ENCODE measurements around the gene GNE. TPM values are rescaled to one million over a fixed set of nuclear protein-coding genes. Genes with fewer than 3 reads are reported as not detected.

GNE gene
- total and polyA plus RNA-seq, 9 of the 15 experiments (the other 6 are each of a cell fraction or from before 2014, with no cell fraction given): 5.1 to 18.6 (median 12.0) TPM

GRCh38 chr9:36169166-36169565 lies 89.1 kb downstream of the GNE start, which contains the start of gene CCIN (continued):
- TF ChIP-seq GABPA (tag; conservative IDR thresholded peaks at IDR 0.05; ENCODE audit: low read depth) (no peak), CXXC5 (CRISPR knock-in tag; IDR thresholded peaks at IDR 0.05) (no peak), CBFA2T2 (conservative IDR thresholded peaks at IDR 0.05) (0 out of 2 replicates have a peak, but pooled peaks have one; percentile 6), ATF7 (IDR thresholded peaks at IDR 0.05) (peak; percentile 87), NCOA4 (IDR thresholded peaks at IDR 0.05; ENCODE audit: partially characterized antibody) (no peak), TARDBP (IDR thresholded peaks at IDR 0.05) (no peak), ZKSCAN3 (CRISPR knock-in tag; IDR thresholded peaks at IDR 0.05) (no peak), CEBPG (CRISPR knock-in tag; IDR thresholded peaks at IDR 0.05) (no peak), CEBPG (tag; conservative IDR thresholded peaks at IDR 0.05 in 1 of 2, IDR thresholded peaks at IDR 0.05 in 1 of 2) (no peak), SOX6 (IDR thresholded peaks at IDR 0.05) (no peak), JUND (IDR thresholded peaks at IDR 0.05; ENCODE audit: borderline replicate concordance, low read depth, low read length) (peak; percentile 58; the same call in 1 of the 2 replicates), JUND (tag; IDR thresholded peaks at IDR 0.05; ENCODE audit: borderline replicate concordance, low read depth, low read length) (peak; percentile 51; the same call in 2 of the 3 replicates), CEBPZ (IDR thresholded peaks at IDR 0.05; ENCODE audit: borderline replicate concordance, low read depth, low read length) (no peak), ZNF239 (CRISPR knock-in tag; IDR thresholded peaks at IDR 0.05) (no peak)
- TF ChIP-seq, protein P1, sequence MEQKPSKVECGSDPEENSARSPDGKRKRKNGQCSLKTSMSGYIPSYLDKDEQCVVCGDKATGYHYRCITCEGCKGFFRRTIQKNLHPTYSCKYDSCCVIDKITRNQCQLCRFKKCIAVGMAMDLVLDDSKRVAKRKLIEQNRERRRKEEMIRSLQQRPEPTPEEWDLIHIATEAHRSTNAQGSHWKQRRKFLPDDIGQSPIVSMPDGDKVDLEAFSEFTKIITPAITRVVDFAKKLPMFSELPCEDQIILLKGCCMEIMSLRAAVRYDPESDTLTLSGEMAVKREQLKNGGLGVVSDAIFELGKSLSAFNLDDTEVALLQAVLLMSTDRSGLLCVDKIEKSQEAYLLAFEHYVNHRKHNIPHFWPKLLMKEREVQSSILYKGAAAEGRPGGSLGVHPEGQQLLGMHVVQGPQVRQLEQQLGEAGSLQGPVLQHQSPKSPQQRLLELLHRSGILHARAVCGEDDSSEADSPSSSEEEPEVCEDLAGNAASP (IDR thresholded peaks at IDR 0.05): no peak

Data from K562 (cell line).